ENCODE results near the gene DGKB.

DNA sequence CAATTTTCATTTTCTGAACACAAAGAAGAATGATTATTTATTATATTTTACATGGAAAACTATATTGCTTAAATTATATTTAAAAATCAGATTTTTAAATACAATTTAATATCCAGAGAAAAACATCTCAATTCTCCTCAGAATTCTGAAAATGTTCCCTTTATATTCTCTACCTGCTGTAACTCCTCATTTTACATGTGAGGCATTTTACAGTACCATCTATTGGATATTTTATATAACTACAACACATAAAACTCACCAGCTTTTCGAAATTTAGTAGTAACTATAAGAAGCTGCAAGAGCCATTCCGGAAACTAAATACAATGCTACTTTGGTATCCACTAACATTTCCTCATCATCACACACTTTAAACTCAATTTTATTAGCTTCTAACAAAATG, 264.6 kb downstream of the DGKB start:
- TF ChIP-seq POLR2A (IDR thresholded peaks at IDR 0.05): no peak
- TF ChIP-seq, protein P1, sequence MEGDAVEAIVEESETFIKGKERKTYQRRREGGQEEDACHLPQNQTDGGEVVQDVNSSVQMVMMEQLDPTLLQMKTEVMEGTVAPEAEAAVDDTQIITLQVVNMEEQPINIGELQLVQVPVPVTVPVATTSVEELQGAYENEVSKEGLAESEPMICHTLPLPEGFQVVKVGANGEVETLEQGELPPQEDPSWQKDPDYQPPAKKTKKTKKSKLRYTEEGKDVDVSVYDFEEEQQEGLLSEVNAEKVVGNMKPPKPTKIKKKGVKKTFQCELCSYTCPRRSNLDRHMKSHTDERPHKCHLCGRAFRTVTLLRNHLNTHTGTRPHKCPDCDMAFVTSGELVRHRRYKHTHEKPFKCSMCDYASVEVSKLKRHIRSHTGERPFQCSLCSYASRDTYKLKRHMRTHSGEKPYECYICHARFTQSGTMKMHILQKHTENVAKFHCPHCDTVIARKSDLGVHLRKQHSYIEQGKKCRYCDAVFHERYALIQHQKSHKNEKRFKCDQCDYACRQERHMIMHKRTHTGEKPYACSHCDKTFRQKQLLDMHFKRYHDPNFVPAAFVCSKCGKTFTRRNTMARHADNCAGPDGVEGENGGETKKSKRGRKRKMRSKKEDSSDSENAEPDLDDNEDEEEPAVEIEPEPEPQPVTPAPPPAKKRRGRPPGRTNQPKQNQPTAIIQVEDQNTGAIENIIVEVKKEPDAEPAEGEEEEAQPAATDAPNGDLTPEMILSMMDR (IDR thresholded peaks at IDR 0.05): peak in 2 of 4 donors; percentile 14 to 21
